Neural progenitor cell (in vitro differentiated cells): ENCODE measurements around the gene CLSTN3. TPM values are rescaled to one million over a fixed set of nuclear protein-coding genes. Genes with fewer than 3 reads are reported as not detected.
A peak's percentile ranks its signal among the peaks of the same experiment; 100 is the strongest.

Source experiments
- DNase-seq: peaks from one replicate; pipeline ENCODE4 v3.0.0-alpha.2; 2016; ENCODE audit warnings: low spot score
- H2AFZ ChIP-seq: fragments of 200-600 bp; sonication (generic); replicated peaks from 2 replicates; pipeline ENCODE4 v1.6.1; 2016; ENCODE audit warnings: antibody characterized with exemption
- H3F3A ChIP-seq: fragments of 200-600 bp; sonication (generic); 2 replicates; pipeline ENCODE4 v1.6.1; 2016; ENCODE audit warnings: antibody characterized with exemption, low read depth
- H3K27ac ChIP-seq: fragments of 200-600 bp; sonication (generic); 2 replicates; pipeline ENCODE4 v1.5.1; 2016; ENCODE audit warnings: mild to moderate bottlenecking
- H3K27me3 ChIP-seq: fragments of 200-600 bp; sonication (generic); 2 replicates; pipeline ENCODE4 v1.6.1; 2016; ENCODE audit warnings: mild to moderate bottlenecking, moderate library complexity
- H3K36me3 ChIP-seq: fragments of 200-600 bp; sonication (generic); 2 replicates; pipeline ENCODE4 v1.5.1; 2016
- H3K4me1 ChIP-seq: fragments of 200-600 bp; sonication (generic); 2 replicates; pipeline ENCODE4 v1.6.1; 2016; ENCODE audit warnings: mixed run types
- H3K4me2 ChIP-seq: fragments of 200-600 bp; sonication (generic); 2 replicates; pipeline ENCODE4 v1.6.1; 2016
- H3K4me3 ChIP-seq: fragments of 200-600 bp; sonication (generic); 2 replicates; pipeline ENCODE4 v1.5.1; 2016
- H3K79me2 ChIP-seq: fragments of 200-600 bp; sonication (generic); 2 replicates; pipeline ENCODE4 v1.6.1; 2016; ENCODE audit warnings: low read depth
- H3K9ac ChIP-seq: fragments of 200-600 bp; sonication (generic); 2 replicates; pipeline ENCODE4 v1.6.1; 2016
- H3K9me3 ChIP-seq: fragments of 200-600 bp; sonication (generic); 2 replicates; pipeline ENCODE4 v1.5.1; 2016; ENCODE audit warnings: low read depth
- H4K20me1 ChIP-seq: fragments of 200-600 bp; sonication (generic); 2 replicates; pipeline ENCODE4 v1.6.1; 2016; ENCODE audit warnings: low read depth
- H3K27ac Mint-ChIP-seq: 3 replicates; pipeline ENCODE4 v1.8.0; 2021; ENCODE audit warnings: mixed read lengths
- H3K27me3 Mint-ChIP-seq: 2 replicates; pipeline ENCODE4 v1.8.0; 2022; ENCODE audit warnings: low read depth, mild to moderate bottlenecking, inconsistent platforms, moderate library complexity, mixed read lengths; ENCODE audit not compliant: insufficient read depth
- H3K36me3 Mint-ChIP-seq: 3 replicates; pipeline ENCODE4 v1.8.0; 2021; ENCODE audit warnings: mixed read lengths
- H3K4me1 Mint-ChIP-seq: 3 replicates; pipeline ENCODE4 v1.8.0; 2021; ENCODE audit warnings: mixed read lengths
- H3K4me3 Mint-ChIP-seq: 3 replicates; pipeline ENCODE4 v1.8.0; 2021; ENCODE audit warnings: mild to moderate bottlenecking, moderate library complexity, mixed read lengths
- H3K9me3 Mint-ChIP-seq: 3 replicates; pipeline ENCODE4 v1.8.0; 2020; ENCODE audit warnings: mixed read lengths
- CTCF ChIP-seq: fragments of 200-600 bp; sonication (generic); IDR thresholded peaks from 2 replicates; pipeline ENCODE4 v1.5.1; 2017; ENCODE audit warnings: antibody characterized with exemption, mild to moderate bottlenecking
- EZH2 ChIP-seq: fragments of 200-600 bp; sonication (generic); IDR thresholded peaks from 2 replicates; pipeline ENCODE4 v1.6.1; 2017; ENCODE audit warnings: antibody characterized with exemption, mild to moderate bottlenecking, moderate library complexity
- EZH2phosphoT487 ChIP-seq: fragments of 200-600 bp; sonication (generic); IDR thresholded peaks from 2 replicates; pipeline ENCODE4 v1.6.1; 2017; ENCODE audit warnings: antibody characterized with exemption
- total RNA-seq: library from RNA; depleted of rRNA; stranded (reverse); fragments of >200 nt; gene quantifications from 2 replicates; pipeline ENCODE4 v1.2.3, GENCODE V29; 2015; ENCODE audit warnings: low replicate concordance

CLSTN3 gene
- total RNA-seq, 1 donor from 2014 or later, result 24.0 TPM

GRCh38 chr12:7171854-7172253 is 41.7 kb downstream of the CLSTN3 start:
- peak; percentile 9 for DNase-seq

GRCh38 chr12:7175493-7175892 is 45.3 kb downstream of the CLSTN3 start:
- peaks cover 30% of the 10 kb centered on the region for H3K9me3 Mint-ChIP-seq
- H3K9ac ChIP-seq, result no peak overlapping the region
- H3K79me2 ChIP-seq, result no peaks in the 10 kb centered on the region
- no peak overlapping the region for H3K27ac Mint-ChIP-seq
- H3K9me3 ChIP-seq, result peaks cover 16% of the 10 kb centered on the region
- no peaks in the 10 kb centered on the region for H3K4me1 Mint-ChIP-seq
- no peak overlapping the region for H3K4me3 ChIP-seq
- DNase-seq, result no peak
- no peak overlapping the region for H2AFZ ChIP-seq
- peaks cover 5% of the 10 kb centered on the region for H3K27me3 Mint-ChIP-seq
- no peak overlapping the region for H3K4me2 ChIP-seq
- no peaks in the 10 kb centered on the region for H3K27me3 ChIP-seq
- no peaks in the 10 kb centered on the region for H4K20me1 ChIP-seq
- H3K36me3 ChIP-seq, result no peaks in the 10 kb centered on the region
- H3K4me3 Mint-ChIP-seq, result no peak overlapping the region
- H3K27ac ChIP-seq, result no peak overlapping the region
- TF ChIP-seq EZH2, result no peak
- TF ChIP-seq CTCF, result no peak
- no peak for TF ChIP-seq EZH2phosphoT487
- H3K4me1 ChIP-seq, result no peaks in the 10 kb centered on the region
- no peaks in the 10 kb centered on the region for H3K36me3 Mint-ChIP-seq
- H3F3A ChIP-seq, result no peaks in the 10 kb centered on the region

More at GRCh38 chr12:7171854-7172253, 41.7 kb downstream of the CLSTN3 start:
- Histone ChIP-seq H3K4me2 (no peak overlapping the region), H3K4me3 (no peak overlapping the region), H2AFZ (no peak overlapping the region), H3K4me1 (no peaks in the 10 kb centered on the region), H3K27ac (no peak overlapping the region), H3K36me3 (no peaks in the 10 kb centered on the region), H3K9me3 (peaks cover 37% of the 10 kb centered on the region), H3K79me2 (no peaks in the 10 kb centered on the region), H3K27me3 (no peaks in the 10 kb centered on the region), H4K20me1 (no peaks in the 10 kb centered on the region), H3K9ac (no peak overlapping the region), H3F3A (no peaks in the 10 kb centered on the region)
- H3K27ac Mint-ChIP-seq, result no peak overlapping the region
- no peaks in the 10 kb centered on the region for H3K4me1 Mint-ChIP-seq
- H3K4me3 Mint-ChIP-seq, result no peak overlapping the region
- TF ChIP-seq EZH2 (no peak), CTCF (no peak), EZH2phosphoT487 (no peak)
- peaks cover 11% of the 10 kb centered on the region for H3K27me3 Mint-ChIP-seq
- peaks cover 56% of the 10 kb centered on the region for H3K9me3 Mint-ChIP-seq
- H3K36me3 Mint-ChIP-seq, result no peaks in the 10 kb centered on the region

GRCh38 chr12:7176595-7176994 is 46.4 kb downstream of the CLSTN3 start:
- H3K27ac Mint-ChIP-seq, result no peak overlapping the region
- Histone ChIP-seq H3K9me3 (peaks cover 6% of the 10 kb centered on the region), H3K79me2 (no peaks in the 10 kb centered on the region), H3K4me2 (no peak overlapping the region), H3K9ac (no peak overlapping the region), H3K4me3 (no peak overlapping the region), H3K36me3 (no peaks in the 10 kb centered on the region), H3K27me3 (no peaks in the 10 kb centered on the region), H2AFZ (no peak overlapping the region), H3F3A (no peaks in the 10 kb centered on the region), H4K20me1 (no peaks in the 10 kb centered on the region), H3K4me1 (no peaks in the 10 kb centered on the region), H3K27ac (no peak overlapping the region)
- no peaks in the 10 kb centered on the region for H3K4me1 Mint-ChIP-seq
- peaks cover 26% of the 10 kb centered on the region for H3K9me3 Mint-ChIP-seq
- H3K36me3 Mint-ChIP-seq, result no peaks in the 10 kb centered on the region
- H3K4me3 Mint-ChIP-seq, result no peak overlapping the region
- TF ChIP-seq EZH2phosphoT487, result no peak
- TF ChIP-seq CTCF, result no peak
- TF ChIP-seq EZH2, result no peak
- no peak for DNase-seq
- peaks cover 6% of the 10 kb centered on the region for H3K27me3 Mint-ChIP-seq
